ENCODE data around the gene SYT15.
"Not testable (repeated sequence)": the region's sequence is repeated elsewhere in the genome, so short reads cannot be mapped to it uniquely, and the experiment has no call there.

The SYT15 gene

GRCh38 chr10:46556515-46557318 is 22.2 kb upstream of the SYT15 start, which contains the start of gene GPRIN2:
Gene GPRIN2, minus strand, starts transcription at chr10:46556658. Its CDS starts 5,922 bp downstream, at chr10:46550736.
- DNase-seq (ENCODE audit: low read depth): no peak

GRCh38 chr10:46557319-46558121 is 21.4 kb upstream of the SYT15 start:
- no peak for DNase-seq (ENCODE audit: low read depth)

GRCh38 chr10:46558122-46558391 is 20.9 kb upstream of the SYT15 start:
- no peak for DNase-seq (ENCODE audit: low read depth)

GRCh38 chr10:46558392-46559185 is 20.3 kb upstream of the SYT15 start:
- DNase-seq (ENCODE audit: low read depth): no peak

GRCh38 chr10:46559231-46559671 is 19.7 kb upstream of the SYT15 start:
- no peak for DNase-seq (ENCODE audit: low read depth)

- DNase-seq (ENCODE audit: low read depth): no peak
These were observed 18.5 kb upstream of the SYT15 start for GRCh38 chr10:46560381-46560780.

GRCh38 chr10:46560952-46561351 is 18.0 kb upstream of the SYT15 start:
- no peak for DNase-seq (ENCODE audit: low read depth)

- DNase-seq (ENCODE audit: low read depth): not testable (repeated sequence)
These were observed 13.2 kb upstream of the SYT15 start for GRCh38 chr10:46565591-46566332.

GRCh38 chr10:46567151-46567550 is 11.8 kb upstream of the SYT15 start:
- not testable (repeated sequence) for DNase-seq (ENCODE audit: low read depth)

- DNase-seq (ENCODE audit: low read depth): not testable (repeated sequence)
These were observed 8.3 kb upstream of the SYT15 start for GRCh38 chr10:46570655-46571054.

- not testable (repeated sequence) for DNase-seq (ENCODE audit: low read depth)
These were observed 6.2 kb upstream of the SYT15 start for GRCh38 chr10:46572765-46573164.

- DNase-seq (ENCODE audit: low read depth): not testable (repeated sequence)
These were observed 5.6 kb upstream of the SYT15 start for GRCh38 chr10:46573314-46573713.

- DNase-seq (ENCODE audit: low read depth): not testable (repeated sequence)
These were observed 5.0 kb upstream of the SYT15 start for GRCh38 chr10:46573884-46574283.

GRCh38 chr10:46577624-46578473 is 1.1 kb upstream of the SYT15 start:
- not testable (repeated sequence) for DNase-seq (ENCODE audit: low read depth)

- DNase-seq (ENCODE audit: low read depth): not testable (repeated sequence)
These were observed 450 bp downstream of the SYT15 start for GRCh38 chr10:46579378-46579777.

GRCh38 chr10:46581997-46582396 is 3.1 kb downstream of the SYT15 start:
- not testable (repeated sequence) for DNase-seq (ENCODE audit: low read depth)

GRCh38 chr10:46582568-46582967 is 3.6 kb downstream of the SYT15 start:
- not testable (repeated sequence) for DNase-seq (ENCODE audit: low read depth)

GRCh38 chr10:46584196-46584595 is 5.3 kb downstream of the SYT15 start:
- DNase-seq (ENCODE audit: low read depth): not testable (repeated sequence)

- DNase-seq (ENCODE audit: low read depth): not testable (repeated sequence)
These were observed 6.3 kb downstream of the SYT15 start for GRCh38 chr10:46585246-46585645.

- DNase-seq (ENCODE audit: low read depth): not testable (repeated sequence)
These were observed 8.6 kb downstream of the SYT15 start for GRCh38 chr10:46587546-46587945.

GRCh38 chr10:46588221-46588620 is 9.3 kb downstream of the SYT15 start:
- DNase-seq (ENCODE audit: low read depth): not testable (repeated sequence)

All from stimulated activated CD8-positive, alpha-beta memory T cell treated with anti-CD3 and anti-CD28 coated beads, Interleukin-7, amount 100 ng/mL, for 24 hours (primary cell).